DMS153 (cell line): Measurements from ENCODE around the gene ELL.
A peak's percentile ranks its signal among the peaks of the same experiment; 100 is the strongest.

ENCODE experiments used
- DNase-seq: peaks from one replicate; lab custom pipeline; 2025; lab: John Stamatoyannopoulos, UW

Gene ELL

GRCh38 chr19:18433735-18434398, 88.0 kb downstream of the ELL start:
- DNase-seq, result no peak

DNA sequence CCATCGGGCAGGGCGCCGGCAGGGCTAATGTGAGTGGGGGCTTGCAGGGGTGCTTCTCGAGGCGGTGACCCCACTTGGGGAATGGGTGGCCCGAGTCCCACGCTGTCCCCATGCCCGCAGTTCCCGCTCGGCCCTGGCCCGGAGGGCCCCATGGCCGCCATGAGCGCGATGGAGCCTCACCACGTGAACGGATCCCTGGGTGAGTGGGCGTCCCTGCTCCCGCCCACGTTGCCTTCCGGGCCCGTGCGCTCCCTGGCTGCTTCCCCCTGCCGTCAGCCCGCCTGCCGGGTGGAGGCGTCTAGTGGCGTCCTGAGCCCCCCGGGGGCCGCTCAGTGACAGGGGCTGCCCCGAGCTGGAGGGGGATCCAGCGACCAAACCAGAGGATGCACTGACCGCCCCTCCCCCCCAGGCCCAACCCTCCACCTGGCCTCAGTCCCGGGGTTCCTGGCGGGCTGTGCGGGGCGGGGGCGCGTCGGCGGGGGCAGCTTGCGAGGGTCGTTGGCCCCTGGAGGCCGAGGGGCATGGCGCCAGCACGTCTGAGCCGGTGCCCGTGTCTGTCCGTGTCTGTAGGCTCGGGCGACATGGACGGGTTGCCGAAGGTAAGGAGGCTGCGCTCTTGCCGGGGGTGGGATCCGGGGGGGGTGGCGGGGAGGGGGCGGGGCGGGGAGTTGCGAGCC, 88.7 kb downstream of the ELL start:
- DNase-seq, result no peak

DNA sequence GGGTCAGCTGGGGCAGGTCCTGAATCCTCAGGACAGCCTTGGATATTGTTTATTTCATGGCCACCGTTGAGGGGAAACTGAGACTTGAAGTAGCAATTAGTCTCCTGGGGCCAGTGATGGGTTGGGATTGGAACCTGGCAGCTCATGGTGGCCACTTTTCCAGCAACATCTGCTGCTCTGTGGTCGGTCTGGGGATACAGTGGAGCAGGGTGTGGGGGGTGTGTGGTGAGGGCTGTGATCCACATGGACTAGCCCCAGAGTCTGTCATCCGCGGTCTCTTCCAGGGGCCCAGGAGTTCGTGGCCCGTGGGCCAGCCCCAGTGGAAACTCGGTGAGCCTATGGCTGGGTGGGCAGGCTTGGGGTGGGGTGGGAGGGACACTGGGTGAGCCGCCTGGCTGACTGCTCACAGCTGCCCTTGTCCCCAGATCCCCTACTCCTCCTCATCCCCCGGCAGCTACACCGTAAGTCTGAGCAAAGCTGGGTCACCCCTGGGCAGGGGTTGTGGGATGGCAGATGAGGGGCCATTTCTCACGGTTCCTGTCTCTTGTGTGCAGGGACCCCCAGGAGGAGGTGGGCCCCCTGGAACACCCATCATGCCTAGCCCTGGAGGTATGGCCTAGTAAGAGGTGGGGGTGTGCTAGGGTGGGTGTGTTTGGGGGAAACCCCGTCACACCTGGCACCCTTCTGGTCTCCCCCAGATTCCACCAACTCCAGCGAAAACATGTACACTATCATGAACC, 89.4 kb downstream of the ELL start:
- DNase-seq, result no peak

- no peak for DNase-seq
Observed at GRCh38 chr19:18431351-18432197, 90.3 kb downstream of the ELL start.

DNA sequence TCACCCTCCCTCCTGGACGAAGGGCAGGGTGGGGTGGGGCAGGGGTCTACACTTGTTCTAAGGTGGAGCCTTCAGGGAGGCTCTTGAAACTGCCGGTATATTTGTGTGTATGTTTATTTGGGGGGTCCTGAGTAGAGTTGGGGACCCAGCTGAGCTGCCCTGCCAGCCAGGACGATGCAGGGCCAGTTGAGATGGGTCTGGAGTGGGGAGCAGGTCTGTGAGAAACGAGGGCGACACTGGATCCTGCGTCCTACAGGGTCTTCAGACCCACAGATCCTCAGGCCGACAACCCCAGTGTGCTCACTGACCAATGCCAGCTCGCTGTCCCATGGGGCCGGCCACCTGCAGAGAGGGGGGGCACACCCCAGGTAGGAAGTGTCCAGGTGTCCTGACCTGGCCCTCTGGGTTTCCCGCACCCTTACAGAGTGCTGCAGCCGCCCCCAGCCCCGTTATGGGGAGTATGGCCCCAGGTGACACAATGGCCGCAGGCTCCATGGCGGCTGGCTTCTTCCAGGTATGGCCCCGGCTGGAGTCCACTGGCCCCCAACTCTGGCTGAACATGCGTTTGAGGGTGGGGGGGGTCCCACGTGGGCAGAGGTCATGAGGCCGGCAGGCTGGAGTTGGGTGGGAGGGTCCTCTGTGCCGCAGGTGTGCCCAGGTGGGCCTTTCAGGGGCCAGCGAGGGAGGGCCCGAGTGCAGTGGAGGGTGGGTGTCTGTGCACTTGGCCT, 91.3 kb downstream of the ELL start:
- DNase-seq, result no peak

DNA sequence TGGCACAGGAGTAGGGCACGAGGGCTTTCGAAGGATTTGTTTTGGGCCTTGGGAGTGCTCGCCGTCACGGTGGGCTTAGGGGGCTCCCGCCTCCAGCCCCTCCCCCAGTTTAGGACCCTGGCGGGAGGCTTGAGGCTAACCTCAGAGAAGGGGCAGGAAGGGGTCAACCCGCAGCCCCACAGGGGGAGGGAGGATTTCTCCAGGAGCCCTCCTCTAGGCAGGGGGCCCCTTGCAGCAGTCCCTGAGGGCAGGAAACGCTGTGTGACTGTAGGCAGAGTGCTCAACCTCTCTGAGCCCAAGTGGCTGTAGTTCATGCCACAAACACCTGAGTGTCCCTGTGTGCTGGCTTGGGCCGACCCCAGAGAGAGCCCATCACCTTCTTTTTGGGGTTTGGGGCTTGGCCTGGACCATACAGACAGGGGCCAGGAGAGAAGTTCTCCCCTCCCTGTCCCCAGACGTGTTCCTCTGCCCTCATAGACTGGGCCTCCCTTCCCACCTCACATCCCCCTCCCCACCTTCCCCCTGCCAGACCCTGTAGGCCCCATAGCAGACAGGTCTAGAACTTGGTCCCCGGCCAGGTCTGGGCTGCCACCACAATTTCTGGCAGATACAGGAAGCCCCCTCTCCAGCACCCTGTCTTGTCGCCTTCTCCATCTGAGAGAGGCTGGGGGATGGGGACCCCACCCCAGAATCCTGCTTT, 92.0 kb downstream of the ELL start:
- DNase-seq, result no peak

DNA sequence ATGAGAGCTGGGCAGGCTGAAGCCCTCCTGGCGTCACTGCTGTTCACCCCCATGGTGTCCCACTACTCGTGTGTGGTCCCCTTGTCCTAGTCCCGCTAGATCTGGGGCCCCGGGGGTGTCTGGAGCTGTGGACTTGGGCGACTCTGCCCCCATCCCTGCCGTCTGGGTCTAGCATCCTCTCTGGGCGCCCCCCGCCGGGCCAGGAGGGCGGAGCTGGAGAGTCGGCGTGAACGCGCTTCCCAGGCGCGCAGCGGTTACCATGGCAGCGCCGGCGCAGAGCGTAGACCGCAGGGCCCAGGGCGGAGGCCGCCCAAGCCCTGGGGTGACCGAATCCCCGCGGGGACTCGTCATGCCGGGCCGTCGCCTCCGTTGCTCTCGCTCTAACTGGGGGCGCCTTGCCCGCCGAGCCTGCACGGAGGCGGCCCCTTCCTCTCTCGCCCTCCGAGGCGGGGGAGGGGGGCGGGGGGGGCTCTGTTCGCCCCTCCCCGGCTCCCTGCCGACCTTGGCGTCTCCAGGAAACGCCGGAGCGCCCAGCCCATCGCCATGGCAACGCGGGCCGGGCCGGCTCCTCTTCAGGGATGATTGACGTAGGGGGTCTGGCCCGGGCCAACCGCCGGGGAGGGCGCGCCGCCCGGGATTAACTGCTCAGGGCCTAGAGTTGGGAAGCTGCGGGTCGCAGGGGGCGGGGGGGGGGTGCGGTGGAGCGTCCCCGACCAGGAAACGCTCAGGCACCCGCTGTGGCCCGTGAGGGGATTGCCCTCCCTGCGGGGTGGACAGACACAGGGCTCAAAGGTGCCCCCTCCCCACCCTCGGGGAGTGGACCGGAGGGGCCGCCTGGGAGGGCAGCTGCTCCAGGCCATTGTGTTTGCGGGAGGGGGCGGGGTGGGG, 92.8 kb downstream of the ELL start:
- DNase-seq, result peak; percentile 82

DNA sequence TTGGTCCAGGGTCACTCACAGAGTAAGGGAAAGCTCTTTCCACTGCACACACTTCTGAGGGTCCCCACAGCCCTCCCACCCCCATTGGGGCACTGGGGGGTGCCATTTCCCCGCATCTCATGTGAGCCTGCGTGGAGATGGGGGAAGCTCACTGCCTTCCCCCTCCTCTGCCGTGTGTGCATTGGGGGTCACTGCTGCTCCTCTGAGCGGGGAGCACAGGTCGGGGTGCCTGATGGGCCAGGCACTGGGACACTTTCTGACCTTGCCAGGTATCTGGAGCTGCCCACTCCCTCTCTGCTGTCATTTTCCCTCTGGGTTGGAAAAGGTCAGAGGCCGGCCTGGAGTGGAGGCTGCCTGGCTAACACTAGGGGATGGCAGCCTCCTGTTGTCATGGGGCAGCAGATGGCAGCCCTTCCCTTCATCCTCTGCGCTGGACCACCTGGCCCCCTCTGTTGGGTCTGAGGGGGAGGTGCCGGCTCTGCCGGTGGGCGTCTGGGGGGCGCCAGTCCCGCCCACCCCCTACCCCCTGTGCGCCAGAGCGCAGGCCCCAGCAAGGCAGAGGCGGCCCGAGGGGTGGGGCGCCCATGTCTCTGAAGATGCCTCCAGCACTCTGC, 93.6 kb downstream of the ELL start:
- no peak for DNase-seq

DNA sequence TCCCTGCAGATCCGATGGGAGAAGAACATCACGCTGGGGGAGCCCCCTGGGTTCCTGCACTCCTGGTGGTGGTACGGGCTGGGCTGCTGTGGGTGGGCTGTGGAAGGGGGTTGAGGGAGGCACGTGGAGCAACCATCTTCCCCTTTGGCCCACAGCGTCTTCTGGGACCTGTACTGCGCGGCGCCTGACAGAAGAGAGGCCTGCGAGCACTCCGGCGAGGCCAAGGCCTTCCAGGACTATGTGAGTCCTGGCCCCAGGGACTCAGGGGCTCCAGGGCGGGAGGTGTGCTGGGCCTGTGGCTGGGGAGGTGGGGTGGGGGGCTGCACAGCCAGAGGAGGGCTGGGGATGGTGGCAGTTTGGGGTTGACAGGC, 94.1 kb downstream of the ELL start:
- DNase-seq, result no peak

DNA sequence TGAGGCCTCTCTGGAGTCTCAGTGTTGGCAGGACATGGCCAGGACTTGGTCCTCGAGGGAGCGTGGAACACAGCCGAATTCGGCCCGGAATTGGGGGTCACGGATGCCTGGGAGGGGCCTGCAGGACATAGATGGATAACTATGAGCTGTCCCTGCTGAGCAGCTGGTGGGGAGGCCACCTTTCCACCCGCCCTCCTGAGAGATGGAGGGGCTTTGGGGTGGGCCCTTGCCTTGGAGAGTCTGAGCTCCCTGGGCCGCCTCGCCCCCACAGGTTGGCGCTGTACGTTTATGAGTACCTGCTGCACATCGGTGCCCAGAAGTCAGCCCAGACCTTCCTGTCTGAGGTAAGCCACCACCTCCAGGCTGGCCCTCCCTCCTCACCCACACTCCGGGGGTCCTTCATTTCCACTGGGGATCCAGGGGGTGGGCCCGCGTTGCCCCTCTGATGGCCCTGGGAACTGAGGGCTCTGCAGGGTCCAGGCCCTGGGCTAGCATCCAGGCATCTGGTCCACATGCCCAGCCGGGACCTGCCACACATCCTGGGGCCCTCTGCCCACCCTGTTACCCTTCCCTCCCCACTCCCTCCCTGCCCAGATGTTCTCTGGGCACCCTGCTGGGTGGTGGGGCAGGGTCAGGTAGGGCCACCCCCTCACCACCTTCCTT, 94.7 kb downstream of the ELL start:
- no peak for DNase-seq

GRCh38 chr19:18426416-18426767, 95.5 kb downstream of the ELL start:
- no peak for DNase-seq

- DNase-seq, result no peak
Observed at GRCh38 chr19:18425515-18426415, 96.1 kb downstream of the ELL start.

DNA sequence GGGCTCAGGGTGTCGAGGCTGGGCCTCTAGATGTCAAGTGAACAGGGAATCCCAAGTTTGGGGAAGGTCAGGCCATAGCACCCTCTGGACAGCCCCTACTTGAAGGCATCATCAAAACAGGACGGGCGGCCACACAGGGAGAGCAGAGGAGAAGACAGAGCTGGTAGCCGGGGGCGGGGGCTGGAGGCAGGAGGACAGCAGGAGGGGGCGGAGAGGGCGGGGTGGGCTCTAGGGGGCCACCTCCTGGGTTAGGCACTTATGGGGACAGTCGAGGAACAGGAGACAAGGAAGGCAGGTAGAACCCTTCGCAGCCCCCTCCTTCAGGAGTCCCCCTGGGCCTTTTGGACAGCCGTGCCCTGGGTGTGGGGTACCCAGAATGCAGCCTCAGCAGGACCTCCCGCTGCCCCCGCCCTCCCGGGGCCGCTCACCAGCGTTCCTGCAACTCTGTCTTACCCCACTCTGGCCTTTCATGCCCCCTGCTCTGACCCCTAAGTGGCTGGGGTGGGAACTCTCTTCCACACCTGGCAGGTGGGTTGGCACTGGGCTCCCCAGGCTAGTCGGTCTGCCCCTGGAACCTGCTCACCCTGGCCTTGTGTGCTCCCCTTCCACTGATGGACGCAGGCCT, 96.9 kb downstream of the ELL start:
- DNase-seq, result no peak

DNA sequence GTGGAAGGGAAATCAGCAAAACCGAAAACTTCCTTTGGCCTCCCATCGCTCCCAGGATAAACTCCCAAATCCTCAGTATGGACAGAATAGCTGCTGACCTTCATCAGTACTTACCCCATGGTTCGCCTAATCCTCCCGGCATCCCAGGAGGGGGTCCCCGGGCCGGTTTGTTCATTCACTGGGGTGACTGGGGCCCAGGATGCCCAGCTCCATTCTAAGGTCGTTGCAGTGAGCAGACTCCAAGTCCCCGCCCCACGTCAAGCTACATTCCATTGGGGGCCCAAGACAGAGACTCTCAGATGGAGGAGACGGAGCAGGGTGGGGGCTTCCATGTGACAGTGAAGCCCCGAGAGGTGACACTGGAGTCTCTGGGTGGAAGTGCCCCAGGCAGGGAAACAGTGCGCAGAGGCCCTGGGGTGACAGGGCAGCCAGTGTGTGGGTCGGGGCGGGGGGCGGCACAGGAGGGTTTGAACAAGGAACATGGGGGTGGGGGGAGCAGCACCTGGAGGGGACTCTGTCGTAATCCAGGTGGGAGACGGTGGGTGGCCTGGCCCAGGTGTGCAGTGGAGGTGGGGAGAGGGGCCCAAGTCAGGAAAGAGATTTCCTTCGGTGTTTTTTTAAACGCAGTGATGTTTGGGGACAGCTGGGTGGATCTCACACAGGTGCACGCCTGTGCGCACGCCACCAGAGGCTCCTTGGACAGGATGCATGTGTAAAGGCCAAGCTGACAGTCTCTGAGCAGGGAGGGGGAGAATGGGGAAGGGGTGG, 97.6 kb downstream of the ELL start:
- no peak for DNase-seq

DNA sequence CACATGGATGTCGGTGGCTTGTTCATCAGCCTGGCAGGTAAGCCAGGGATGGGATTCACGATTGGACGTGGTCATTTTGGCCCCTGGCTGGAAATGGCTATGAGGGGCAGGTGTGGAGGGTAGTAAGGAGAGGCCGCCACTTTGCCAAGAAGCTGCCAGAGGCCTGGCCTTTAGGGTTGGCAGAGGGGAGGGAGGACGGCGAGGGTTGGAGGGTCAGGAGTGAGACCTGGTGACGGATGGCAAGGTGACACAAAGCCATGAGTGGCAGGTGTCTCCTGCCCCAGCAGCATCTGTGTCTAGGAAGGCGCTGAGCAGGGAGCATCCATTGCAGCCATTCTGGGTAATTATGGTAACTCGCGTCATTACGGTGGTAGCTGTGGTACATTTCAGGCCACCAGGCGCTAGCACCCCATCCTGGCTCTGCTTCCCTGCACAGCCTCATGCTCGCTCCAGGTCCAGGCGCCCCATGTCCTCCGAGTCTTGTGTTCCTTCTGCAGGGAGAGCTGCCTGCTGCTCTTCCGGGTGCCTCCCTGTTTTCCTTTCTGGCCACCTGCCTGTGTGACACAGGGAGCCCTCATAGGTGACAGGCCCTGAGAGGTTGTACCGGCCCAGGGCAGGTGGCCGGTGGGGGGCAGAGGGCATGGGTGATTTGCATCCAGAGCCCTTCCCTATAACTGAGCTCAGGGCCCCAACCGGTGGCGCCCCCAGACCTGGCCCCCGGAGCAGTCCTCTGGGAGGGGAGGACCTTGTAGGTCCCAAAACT, 98.4 kb downstream of the ELL start:
- no peak for DNase-seq

- no peak for DNase-seq
Observed at GRCh38 chr19:18422530-18423191, 99.2 kb downstream of the ELL start.
